HG03103 (cell line): ENCODE data around the gene HNRNPDL.
"Not testable (repeated sequence)": the region's sequence is repeated elsewhere in the genome, so short reads cannot be mapped to it uniquely, and the experiment has no call there.

Experiments used
- ATAC-seq: cut with Tn5 transposase; IDR thresholded peaks from one replicate; pipeline ENCODE4 v1.9.1; 2021; ENCODE audit warnings: low read depth; ENCODE audit not compliant: unreplicated experiment

Gene HNRNPDL

GRCh38 chr4:82434949-82435348 lies 4.7 kb upstream of the HNRNPDL start:
- no peak for ATAC-seq

- no peak for ATAC-seq
These were observed 3.5 kb upstream of the HNRNPDL start for GRCh38 chr4:82433791-82434190.

- ATAC-seq = no peak
These were observed 2.3 kb upstream of the HNRNPDL start for GRCh38 chr4:82432596-82432995.

- no peak for ATAC-seq
These were observed 1.6 kb upstream of the HNRNPDL start for GRCh38 chr4:82431831-82432230.

GRCh38 chr4:82430964-82431745 lies 893 bp upstream of the HNRNPDL start:
- no peak for ATAC-seq

GRCh38 chr4:82429728-82430192 lies 502 bp downstream of the HNRNPDL start:
- ATAC-seq = peak; percentile 2

- peak; percentile 51 for ATAC-seq
These were observed 1.1 kb downstream of the HNRNPDL start for GRCh38 chr4:82428969-82429727.

- no peak for ATAC-seq
These were observed 1.7 kb downstream of the HNRNPDL start for GRCh38 chr4:82428526-82428968.

- no peak for ATAC-seq
These were observed 4.8 kb downstream of the HNRNPDL start for GRCh38 chr4:82425478-82425877.

- ATAC-seq = no peak
These were observed 6.8 kb downstream of the HNRNPDL start for GRCh38 chr4:82423245-82424054.

- no peak for ATAC-seq
These were observed 7.6 kb downstream of the HNRNPDL start for GRCh38 chr4:82422616-82423015.

GRCh38 chr4:82421796-82422560 lies 8.3 kb downstream of the HNRNPDL start:
- ATAC-seq = no peak

- no peak for ATAC-seq
These were observed 10.8 kb downstream of the HNRNPDL start for GRCh38 chr4:82419451-82419850.

GRCh38 chr4:82415922-82416365 lies 14.3 kb downstream of the HNRNPDL start:
- no peak for ATAC-seq

- ATAC-seq = not testable (repeated sequence)
These were observed 15.2 kb downstream of the HNRNPDL start for GRCh38 chr4:82415061-82415460.

GRCh38 chr4:82403725-82404124 lies 26.5 kb downstream of the HNRNPDL start:
- ATAC-seq = no peak

GRCh38 chr4:82402196-82402775 lies 28.0 kb downstream of the HNRNPDL start:
- no peak for ATAC-seq

GRCh38 chr4:82401600-82401999 lies 28.7 kb downstream of the HNRNPDL start:
- ATAC-seq = no peak

- no peak for ATAC-seq
These were observed 32.0 kb downstream of the HNRNPDL start for GRCh38 chr4:82398263-82398662.

- no peak for ATAC-seq
These were observed 32.7 kb downstream of the HNRNPDL start for GRCh38 chr4:82397527-82397926.
